AG04449 (cell line): Measurements from ENCODE around the gene NDST1.

ENCODE experiments used
- CTCF ChIA-PET: fragments of 350-600 bp; formaldehyde crosslinking; extraction: SDS; loops from one replicate; lab custom pipeline; 2021; ENCODE audit warnings: antibody characterized with exemption; lab: Yijun Ruan, JAX
- POLR2A ChIA-PET: fragments of 400-600, 350-600 bp; formaldehyde crosslinking; extraction: SDS; loops from one replicate; lab custom pipeline; 2020; ENCODE audit warnings: antibody characterized with exemption, inconsistent platforms; lab: Yijun Ruan, JAX
- DNase-seq: peaks from one replicate; pipeline ENCODE4 v3.0.0-alpha.2; 2010; ENCODE audit warnings: low read depth, low spot score
- H3K4me3 ChIP-seq: 2 replicates; pipeline ENCODE4 v1.5.1; 2011; ENCODE audit warnings: low read depth, mild to moderate bottlenecking, control low read depth, low read length
- CTCF ChIP-seq: IDR thresholded peaks from one replicate; pipeline ENCODE4 v1.5.1; 2011; ENCODE audit warnings: mild to moderate bottlenecking, moderate library complexity, low read length, control low read depth, inconsistent platforms; ENCODE audit not compliant: insufficient read depth; ENCODE audit errors: missing control alignments

NDST1 gene

GRCh38 chr5:150604894-150605440 lies 97.0 kb downstream of the NDST1 start:
- TF ChIP-seq CTCF, result no peak
- DNase-seq, result no peak
- ChIA-PET CTCF (no interaction called here), POLR2A (no interaction called here)
- H3K4me3 ChIP-seq, result no peak overlapping the region

DNA sequence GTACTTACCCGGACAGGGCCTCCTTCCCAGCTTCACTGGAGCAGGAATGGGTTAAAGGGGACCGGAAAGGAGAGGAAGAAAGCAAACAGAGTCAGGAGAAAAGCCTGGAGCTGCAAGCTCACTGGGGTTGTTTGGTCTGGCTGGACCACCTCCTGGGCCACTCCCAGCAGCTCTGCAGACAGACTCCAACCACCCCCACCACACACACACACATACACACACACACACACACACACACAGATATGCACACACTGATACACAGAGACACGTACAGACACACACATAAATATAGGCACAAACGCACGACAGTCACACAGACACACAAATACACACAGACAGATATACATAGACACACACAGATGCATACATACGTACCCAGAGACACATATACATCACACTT lies 97.6 kb downstream of the NDST1 start:
- CTCF ChIA-PET, result no interaction called here
- DNase-seq, result no peak
- H3K4me3 ChIP-seq, result no peak overlapping the region
- no peak for TF ChIP-seq CTCF
- POLR2A ChIA-PET, result no interaction called here

DNA sequence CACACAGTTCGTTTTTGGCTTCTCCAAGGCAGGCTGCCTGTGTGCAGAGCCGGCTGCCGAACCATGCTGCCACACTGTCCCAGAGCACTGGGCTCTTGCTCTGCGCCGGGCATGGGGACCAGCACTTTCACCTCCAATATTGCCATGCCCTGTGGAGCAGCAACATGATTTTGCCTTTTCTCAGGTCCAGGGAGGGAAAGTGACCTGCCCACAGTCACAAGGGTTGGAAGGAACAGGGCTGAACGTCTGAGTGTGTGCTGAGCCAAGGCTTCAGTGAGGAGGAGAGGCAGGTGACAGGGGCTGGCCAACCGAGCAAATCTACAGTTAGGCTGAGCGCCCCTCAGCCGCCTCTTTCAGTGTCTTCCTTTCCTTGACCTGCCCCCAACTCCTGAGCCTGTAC lies 98.5 kb downstream of the NDST1 start:
- ChIA-PET CTCF (no interaction called here), POLR2A (no interaction called here)
- TF ChIP-seq CTCF, result no peak

DNA sequence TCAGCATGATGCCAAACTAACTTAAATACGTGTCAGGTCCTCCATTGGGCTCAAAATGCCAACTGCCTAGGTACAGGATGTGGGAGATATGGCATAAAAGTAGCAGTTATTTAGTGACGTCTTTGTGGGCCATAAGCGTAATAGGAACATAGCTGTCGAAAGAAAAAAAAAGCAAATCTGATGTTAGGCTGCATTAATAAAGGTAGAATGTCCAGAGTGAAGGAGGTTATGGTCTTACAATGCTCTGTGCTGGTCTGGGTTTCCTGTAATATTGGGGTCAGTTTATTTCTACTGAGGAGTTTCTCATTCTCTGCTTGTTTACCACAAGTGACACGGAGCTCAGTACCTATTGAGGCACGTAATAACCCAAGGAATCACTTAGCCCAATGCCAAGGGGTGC lies 99.2 kb downstream of the NDST1 start:
- ChIA-PET POLR2A (no interaction called here), CTCF (interaction anchor here (0.9 to 1.6 kb wide), 2 partner anchors 46 to 65 kb away, joined by 3 to 4 read pairs; no protein-coding TSS in a partner anchor)
- no peak for DNase-seq
- no peak overlapping the region for H3K4me3 ChIP-seq
- TF ChIP-seq CTCF, result no peak

More for the DNA sequence above, 98.5 kb downstream of the NDST1 start:
- no peak for DNase-seq
- H3K4me3 ChIP-seq, result no peak overlapping the region
